Suprapubic skin (tissue), 4 donors: ENCODE results near the gene DAP. TPM values are rescaled to one million over a fixed set of nuclear protein-coding genes. Genes with fewer than 3 reads are reported as not detected.

Source experiments
- DNase-seq, 2 donors: peaks; one replicate each; pipeline ENCODE4 v3.0.0-alpha.2; 2019; ENCODE audit warnings: low spot score in 2 of 2
- H3K27ac ChIP-seq: fragments of 200-600 bp; sonication (generic); one replicate; pipeline ENCODE4 v1.5.1; 2019
- H3K27me3 ChIP-seq: fragments of 200-600 bp; sonication (generic); one replicate; pipeline ENCODE4 v1.5.1; 2019
- H3K36me3 ChIP-seq: fragments of 200-600 bp; sonication (generic); one replicate; pipeline ENCODE4 v1.5.1; 2019
- H3K4me1 ChIP-seq: fragments of 200-600 bp; sonication (generic); one replicate; pipeline ENCODE4 v1.5.1; 2019
- H3K4me3 ChIP-seq: fragments of 200-600 bp; sonication (generic); one replicate; pipeline ENCODE4 v1.5.1; 2019; ENCODE audit warnings: mild to moderate bottlenecking
- H3K9me3 ChIP-seq: fragments of 200-600 bp; sonication (generic); one replicate; pipeline ENCODE4 v1.5.1; 2019
- EP300 ChIP-seq: sonication (generic); formaldehyde crosslinking; IDR thresholded peaks from one replicate; pipeline ENCODE4 v1.6.1; 2017; ENCODE audit warnings: antibody characterized with exemption
- POLR2A ChIP-seq, 2 donors: fragments of 450-650 bp; IDR thresholded peaks; one replicate each; pipeline ENCODE4 v1.6.1; 2017; ENCODE audit warnings: antibody characterized with exemption in 2 of 2, mild to moderate bottlenecking in 2 of 2, moderate library complexity in 2 of 2
- POLR2AphosphoS5 ChIP-seq, 3 donors: sonication (generic); formaldehyde crosslinking; IDR thresholded peaks; one replicate each; pipeline ENCODE4 v1.6.1; 2017; ENCODE audit warnings: antibody characterized with exemption in 3 of 3
- WGBS: methylation state at CpG from one replicate; pipeline ENCODE4 v1.1.5; 2018; 5-methylcytosine and 5-hydroxymethylcytosine counted together
- total RNA-seq, 4 donors: library from RNA; depleted of rRNA; stranded (reverse); fragments of >200 nt; gene quantifications; one replicate each; pipeline ENCODE4 v1.1.0, GENCODE V29; 2016
- TF ChIP-seq, protein P1 (sequence below), 2 donors: fragments of 200-600 bp in 1 of 2; fragments of 450-650 bp in 1 of 2; sonication (generic) in 1 of 2; IDR thresholded peaks; one replicate each; pipeline ENCODE4 v1.5.1; 2016 to 2019; ENCODE audit warnings: antibody characterized with exemption in 2 of 2, mild to moderate bottlenecking in 1 of 2, moderate library complexity in 1 of 2

Gene DAP, protein sequence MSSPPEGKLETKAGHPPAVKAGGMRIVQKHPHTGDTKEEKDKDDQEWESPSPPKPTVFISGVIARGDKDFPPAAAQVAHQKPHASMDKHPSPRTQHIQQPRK
- 10 to 100 TPM; 37.8 to 71.7 (median 56.4) TPM for total RNA-seq

DNA sequence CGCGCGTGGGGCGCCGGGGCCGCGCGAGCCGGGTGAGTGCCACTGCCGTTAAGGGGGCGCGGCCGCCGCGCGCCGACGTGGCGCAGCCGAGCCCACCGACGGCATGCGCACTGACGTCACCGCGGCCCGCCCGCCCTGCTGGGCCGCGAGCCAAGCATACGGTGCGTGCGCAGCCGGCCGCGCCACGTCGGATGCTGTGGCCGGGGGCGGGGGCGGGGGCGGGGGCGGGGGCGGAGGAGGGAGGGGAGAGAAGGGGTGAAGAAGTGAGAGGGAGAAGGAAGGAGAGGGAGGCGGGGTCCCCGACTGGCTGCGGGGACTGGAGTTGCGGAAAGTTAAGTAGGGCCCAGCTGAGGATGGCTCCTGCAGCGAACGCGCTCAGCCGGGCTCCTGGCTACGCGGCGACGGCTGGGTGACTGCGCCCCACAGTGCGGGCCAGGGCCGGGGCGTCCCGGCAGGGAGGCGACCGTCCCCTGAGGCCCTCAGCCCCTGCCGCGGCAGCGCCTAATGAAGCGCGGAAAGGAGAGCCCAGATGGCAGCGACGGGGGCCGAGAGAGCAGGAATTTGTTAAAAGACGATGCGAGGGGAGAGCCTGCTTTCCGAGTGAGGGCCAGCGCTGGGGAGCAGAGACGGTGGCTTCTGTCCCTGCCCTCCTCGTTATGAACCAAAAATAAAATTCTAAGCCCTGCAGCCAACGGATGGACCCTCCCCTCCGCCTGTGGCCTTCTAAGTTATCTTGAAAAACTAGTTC lies at the start of gene DAP:
Gene DAP (minus strand): TSS at position 50 of the 748 bp plus-strand sequence. CDS start 166 bp downstream, outside the sequence.
- TF ChIP-seq POLR2A (IDR thresholded peaks at IDR 0.05) (peak in 1 of 2 donors; percentile 18), EP300 (no peak), POLR2AphosphoS5 (IDR thresholded peaks at IDR 0.05) (no peak)
- WGBS: 1% methylated on average over 46 of the region's 79 CpGs
- Histone ChIP-seq H3K27me3 (no peaks in the 10 kb centered on the region), H3K4me1 (peaks cover 48% of the 10 kb centered on the region), H3K36me3 (no peaks in the 10 kb centered on the region), H3K27ac (peak within 1 kb of the TSS; percentile 97), H3K4me3 (peak within 1 kb of the TSS; percentile 93), H3K9me3 (no peaks in the 10 kb centered on the region)
- DNase-seq: peak; percentile 88

DNA sequence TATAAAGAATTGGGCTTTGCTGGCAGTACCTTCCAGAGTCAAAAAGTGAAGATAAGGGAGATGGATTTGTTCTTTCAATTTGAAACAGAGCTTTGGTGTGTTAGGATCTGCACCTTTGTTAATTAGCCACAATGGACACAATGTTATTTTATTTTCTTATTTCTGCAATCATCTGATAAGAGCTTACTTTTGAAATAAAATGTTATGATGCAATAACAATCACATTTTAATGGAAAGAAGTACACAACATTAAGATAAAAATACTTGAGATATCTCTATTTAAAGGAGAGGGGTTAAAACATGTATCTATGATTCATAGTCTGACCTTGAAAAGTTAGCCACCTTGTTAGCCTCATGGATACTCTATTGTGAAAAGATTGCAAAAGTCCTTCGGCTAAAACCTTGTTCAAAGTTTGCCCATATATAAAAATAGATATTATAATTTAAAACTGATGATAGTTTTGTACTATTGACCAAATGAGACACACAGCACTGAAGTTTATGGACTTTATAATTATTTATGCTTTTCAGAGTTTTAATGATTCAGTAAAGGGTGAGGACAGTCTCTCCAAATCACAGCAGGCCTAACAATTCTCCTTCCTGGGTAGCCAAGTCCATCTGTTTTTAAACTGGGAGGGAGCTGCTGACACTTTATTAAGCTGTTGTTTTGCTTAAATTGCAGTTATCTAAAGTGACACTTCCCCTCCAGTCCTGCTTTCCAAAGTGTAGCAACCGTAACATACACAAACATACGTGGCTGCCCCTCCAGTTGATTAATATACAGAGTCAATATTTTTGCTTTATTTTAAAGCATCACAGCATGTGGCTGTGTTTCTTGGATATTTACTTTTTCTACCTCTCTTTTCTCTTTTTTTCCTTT lies 47.6 kb upstream of the DAP start:
- no peak overlapping the region for H3K4me3 ChIP-seq
- H3K9me3 ChIP-seq: no peaks in the 10 kb centered on the region
- H3K4me1 ChIP-seq: no peaks in the 10 kb centered on the region
- H3K36me3 ChIP-seq: no peaks in the 10 kb centered on the region
- 68% methylated on average over 3 of the region's 3 CpGs for WGBS
- DNase-seq: no peak
- H3K27ac ChIP-seq: no peak overlapping the region
- H3K27me3 ChIP-seq: peaks cover 3% of the 10 kb centered on the region
- TF ChIP-seq EP300: no peak
- TF ChIP-seq POLR2A (IDR thresholded peaks at IDR 0.05): no peak
- no peak for TF ChIP-seq POLR2AphosphoS5 (IDR thresholded peaks at IDR 0.05)
- TF ChIP-seq, protein P1, sequence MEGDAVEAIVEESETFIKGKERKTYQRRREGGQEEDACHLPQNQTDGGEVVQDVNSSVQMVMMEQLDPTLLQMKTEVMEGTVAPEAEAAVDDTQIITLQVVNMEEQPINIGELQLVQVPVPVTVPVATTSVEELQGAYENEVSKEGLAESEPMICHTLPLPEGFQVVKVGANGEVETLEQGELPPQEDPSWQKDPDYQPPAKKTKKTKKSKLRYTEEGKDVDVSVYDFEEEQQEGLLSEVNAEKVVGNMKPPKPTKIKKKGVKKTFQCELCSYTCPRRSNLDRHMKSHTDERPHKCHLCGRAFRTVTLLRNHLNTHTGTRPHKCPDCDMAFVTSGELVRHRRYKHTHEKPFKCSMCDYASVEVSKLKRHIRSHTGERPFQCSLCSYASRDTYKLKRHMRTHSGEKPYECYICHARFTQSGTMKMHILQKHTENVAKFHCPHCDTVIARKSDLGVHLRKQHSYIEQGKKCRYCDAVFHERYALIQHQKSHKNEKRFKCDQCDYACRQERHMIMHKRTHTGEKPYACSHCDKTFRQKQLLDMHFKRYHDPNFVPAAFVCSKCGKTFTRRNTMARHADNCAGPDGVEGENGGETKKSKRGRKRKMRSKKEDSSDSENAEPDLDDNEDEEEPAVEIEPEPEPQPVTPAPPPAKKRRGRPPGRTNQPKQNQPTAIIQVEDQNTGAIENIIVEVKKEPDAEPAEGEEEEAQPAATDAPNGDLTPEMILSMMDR (IDR thresholded peaks at IDR 0.05): no peak

DNA sequence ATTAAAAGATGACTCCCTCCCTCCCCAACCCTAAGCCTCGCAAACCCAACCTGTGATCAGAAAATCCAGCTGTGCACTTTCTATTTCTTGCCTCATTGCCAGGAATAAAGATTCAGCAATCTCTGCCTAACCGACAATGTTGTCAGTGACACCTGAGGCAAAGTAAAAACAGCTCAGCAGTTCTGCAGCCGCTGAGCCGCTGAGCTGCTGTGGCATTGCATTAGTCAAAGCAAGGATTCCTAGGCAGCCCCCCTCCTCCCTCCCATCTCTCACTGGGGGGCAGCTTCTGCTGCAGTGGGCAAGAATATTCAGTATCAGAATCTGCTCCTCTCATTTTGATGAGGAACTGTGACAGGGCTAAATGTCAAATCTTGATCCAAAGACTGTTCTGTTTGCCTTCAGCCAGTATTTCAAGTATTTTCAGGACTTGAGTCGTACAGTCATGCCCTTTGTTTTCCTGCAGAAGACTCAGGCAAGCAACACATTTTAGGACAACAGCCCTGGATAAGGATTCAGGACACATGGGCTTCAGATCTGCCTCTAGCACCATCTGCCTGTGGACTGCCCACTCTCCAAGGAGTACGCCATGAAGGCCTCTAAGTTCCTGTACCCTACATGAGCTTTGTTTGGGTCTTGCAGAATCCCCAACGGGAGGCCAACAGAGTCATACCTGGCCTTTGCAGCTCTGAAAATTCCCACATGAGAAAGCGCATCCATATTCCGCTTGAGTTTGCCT lies 41.1 kb upstream of the DAP start:
- Histone ChIP-seq H3K27ac (no peak overlapping the region), H3K27me3 (no peaks in the 10 kb centered on the region), H3K36me3 (no peaks in the 10 kb centered on the region), H3K4me3 (no peak overlapping the region), H3K9me3 (no peaks in the 10 kb centered on the region), H3K4me1 (peaks cover 14% of the 10 kb centered on the region)
- TF ChIP-seq POLR2A (IDR thresholded peaks at IDR 0.05) (no peak), POLR2AphosphoS5 (IDR thresholded peaks at IDR 0.05) (no peak), EP300 (no peak)
- TF ChIP-seq, protein P1 (IDR thresholded peaks at IDR 0.05): no peak
- no peak for DNase-seq
- 62% methylated on average over 9 of the region's 9 CpGs for WGBS

DNA sequence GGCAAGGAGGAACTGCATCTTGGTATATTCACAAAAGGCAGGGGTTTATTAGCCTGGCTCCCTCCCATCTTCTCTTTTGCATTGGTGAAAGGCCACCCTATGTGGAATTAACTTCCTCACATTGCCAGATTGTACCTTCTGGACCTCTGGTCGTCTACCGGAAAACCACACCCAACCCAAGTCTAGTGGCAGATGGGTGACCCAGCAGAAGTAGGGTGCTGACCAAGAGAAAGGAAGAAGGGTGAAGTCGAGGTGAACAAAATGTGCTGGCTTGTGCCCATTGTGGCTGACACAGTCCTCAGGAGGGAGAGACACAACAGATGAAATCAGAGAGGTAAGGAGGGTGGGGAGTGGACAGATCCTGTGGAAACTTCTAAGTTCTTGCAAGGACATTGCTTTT lies 39.8 kb upstream of the DAP start:
- DNase-seq: no peak
- WGBS: 77% methylated on average over 3 of the region's 3 CpGs
- Histone ChIP-seq H3K4me1 (peaks cover 14% of the 10 kb centered on the region), H3K4me3 (no peak overlapping the region), H3K9me3 (no peaks in the 10 kb centered on the region), H3K36me3 (no peaks in the 10 kb centered on the region), H3K27me3 (no peaks in the 10 kb centered on the region), H3K27ac (no peak overlapping the region)
- no peak for TF ChIP-seq EP300
- TF ChIP-seq POLR2A (IDR thresholded peaks at IDR 0.05): no peak
- TF ChIP-seq, protein P1 (IDR thresholded peaks at IDR 0.05): no peak
- TF ChIP-seq POLR2AphosphoS5 (IDR thresholded peaks at IDR 0.05): no peak

DNA sequence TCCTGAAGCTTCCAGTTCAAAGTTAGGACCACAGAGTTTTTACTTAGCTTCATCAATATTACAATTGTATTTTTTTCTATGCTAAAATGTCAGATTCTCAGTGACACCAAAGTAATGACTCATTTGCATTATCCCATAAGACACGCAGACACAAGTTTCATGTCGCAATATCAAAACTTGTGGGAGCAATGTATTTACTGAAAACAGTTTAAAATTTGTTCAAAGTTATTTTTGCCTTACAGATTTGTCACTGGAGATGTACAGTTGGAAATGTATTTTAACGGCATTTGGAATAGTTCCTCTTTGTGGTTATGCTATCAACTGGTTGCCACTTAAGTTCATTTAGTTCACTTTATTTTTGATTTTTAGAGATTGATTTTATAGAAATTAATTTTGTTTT lies 36.2 kb upstream of the DAP start:
- TF ChIP-seq EP300 (no peak), POLR2A (IDR thresholded peaks at IDR 0.05) (no peak), POLR2AphosphoS5 (IDR thresholded peaks at IDR 0.05) (no peak)
- TF ChIP-seq, protein P1 (IDR thresholded peaks at IDR 0.05): no peak
- peaks cover 9% of the 10 kb centered on the region for H3K4me1 ChIP-seq
- WGBS: 33% methylated on average over 3 of the region's 3 CpGs

More for the DNA sequence above, 36.2 kb upstream of the DAP start:
- no peak overlapping the region for H3K27ac ChIP-seq
- no peaks in the 10 kb centered on the region for H3K36me3 ChIP-seq
- no peaks in the 10 kb centered on the region for H3K27me3 ChIP-seq
- DNase-seq: no peak
- H3K4me3 ChIP-seq: no peak overlapping the region
- no peaks in the 10 kb centered on the region for H3K9me3 ChIP-seq
